Keratinocyte (primary cell): ENCODE measurements around the gene MED12L. TPM values are rescaled to one million over a fixed set of nuclear protein-coding genes. Genes with fewer than 3 reads are reported as not detected.

Experiments used
- DNase-seq: peaks from one replicate; pipeline ENCODE4 v3.0.0-alpha.2; 2011; ENCODE audit warnings: low read depth, missing footprints, low spot score
- FAIRE-seq: peaks from 2 replicates; lab custom pipeline; 2011; peaks lifted over from hg19 to GRCh38; lab: Jason Lieb, UNC
- H2AFZ ChIP-seq: 2 replicates; pipeline ENCODE4 v1.6.0; 2012; ENCODE audit warnings: low read length, control low read depth, inconsistent platforms; ENCODE audit not compliant: control insufficient read depth
- H3K27ac ChIP-seq: 2 replicates; pipeline ENCODE4 v1.5.1; 2011; ENCODE audit warnings: low read length; ENCODE audit not compliant: control insufficient read depth, insufficient read depth
- H3K27me3 ChIP-seq: 3 replicates; pipeline ENCODE4 v1.6.0; 2011; ENCODE audit warnings: low read length; ENCODE audit not compliant: control insufficient read depth, insufficient read depth; ENCODE audit errors: extremely low read depth
- H3K36me3 ChIP-seq, 2 experiments: 2 replicates in 1 of 2; 3 replicates in 1 of 2; pipeline ENCODE4 v1.5.1; 2011; ENCODE audit warnings: low read length in 2 of 2, mild to moderate bottlenecking in 1 of 2; ENCODE audit not compliant: control insufficient read depth in 2 of 2, insufficient read depth in 2 of 2; ENCODE audit errors: extremely low read depth in 1 of 2
- H3K4me1 ChIP-seq: 3 replicates; pipeline ENCODE4 v1.5.1; 2011; ENCODE audit warnings: low read length; ENCODE audit not compliant: control insufficient read depth, insufficient read depth; ENCODE audit errors: extremely low read depth
- H3K4me2 ChIP-seq: 3 replicates; pipeline ENCODE4 v1.6.0; 2011; ENCODE audit warnings: low read depth, low read length; ENCODE audit not compliant: control insufficient read depth, insufficient read depth; ENCODE audit errors: extremely low read depth
- H3K4me3 ChIP-seq, 3 experiments: fragments of 200-600 bp in 1 of 3; sonication (generic) in 1 of 3; 2 replicates in 2 of 3; 3 replicates in 1 of 3; pipeline ENCODE4 v1.5.1; 2011 to 2016; ENCODE audit warnings: low read length in 3 of 3, mild to moderate bottlenecking in 3 of 3, control low read depth in 2 of 3, inconsistent platforms in 1 of 3, low read depth in 1 of 3, mixed read lengths in 1 of 3, mixed run types in 1 of 3, moderate library complexity in 1 of 3; ENCODE audit not compliant: control insufficient read depth in 2 of 3, insufficient read depth in 2 of 3; ENCODE audit errors: extremely low read depth in 1 of 3
- H3K79me2 ChIP-seq: 2 replicates; pipeline ENCODE4 v1.6.0; 2012; ENCODE audit warnings: low read length; ENCODE audit not compliant: control insufficient read depth, insufficient read depth
- H3K9ac ChIP-seq: 3 replicates; pipeline ENCODE4 v1.6.0; 2011; ENCODE audit warnings: low read length; ENCODE audit not compliant: control insufficient read depth, insufficient read depth; ENCODE audit errors: extremely low read depth
- H3K9me1 ChIP-seq: 3 replicates; pipeline ENCODE4 v1.6.0; 2011; ENCODE audit warnings: low read length; ENCODE audit not compliant: control insufficient read depth, insufficient read depth; ENCODE audit errors: extremely low read depth
- H3K9me3 ChIP-seq: 2 replicates; pipeline ENCODE4 v1.5.1; 2012; ENCODE audit warnings: low read depth, low read length; ENCODE audit not compliant: control insufficient read depth
- H4K20me1 ChIP-seq: 3 replicates; pipeline ENCODE4 v1.6.0; 2011; ENCODE audit warnings: low read length; ENCODE audit not compliant: control insufficient read depth, insufficient read depth; ENCODE audit errors: extremely low read depth
- CTCF ChIP-seq, 3 experiments: IDR thresholded peaks in 1 of 3; conservative IDR thresholded peaks in 1 of 3; optimal IDR thresholded peaks in 1 of 3; 2 replicates in 2 of 3; 3 replicates in 1 of 3; pipeline versions ENCODE3 to v1.5.1; 2011; ENCODE audit warnings: low read length in 3 of 3, mild to moderate bottlenecking in 3 of 3, moderate library complexity in 2 of 3, control low read depth in 1 of 3, inconsistent platforms in 1 of 3; ENCODE audit not compliant: insufficient read depth in 2 of 3; ENCODE audit errors: extremely low read depth in 1 of 3
- EZH2 ChIP-seq: IDR thresholded peaks from one replicate; pipeline ENCODE4 v1.6.1; 2012; ENCODE audit warnings: inconsistent platforms, mild to moderate bottlenecking, low read length, moderate library complexity
- dilution Hi-C: fragments of 300-500 bp; cut with MboI; formaldehyde crosslinking; loops from one replicate; pipeline ENCODE4 v1.7.0; 2020; ENCODE audit warnings: low sequenced_read_pairs; ENCODE audit not compliant: extremely low pct_ligation_motif_present
- polyA plus RNA-seq, 5 experiments: library from polyadenylated mRNA; depleted of rRNA in 3 of 5; stranded (reverse) in 3 of 5; stranded (forward) in 1 of 5; unstranded in 1 of 5; fragments of >200 nt; gene quantifications; 1 replicate in 1 of 5; 2 replicates in 3 of 5; 3 replicates in 1 of 5; pipeline versions ENCODE4 v1.2.1 to v1.2.3, GENCODE V29; 2011 to 2012; ENCODE audit warnings: missing spikeins in 2 of 5, low read depth in 1 of 5, low replicate concordance in 1 of 5

The MED12L gene
- polyA plus RNA-seq, 1 donor (not counting 4 experiments of a cell fraction or from before 2014, with no cell fraction given): 0.04 TPM

GRCh38 chr3:151107701-151108100 is 22.2 kb downstream of the MED12L start:
- H3K4me3 ChIP-seq: no peak overlapping the region
- H3K27me3 ChIP-seq: peaks cover 10% of the 10 kb centered on the region
- no peak for TF ChIP-seq EZH2
- no peak for TF ChIP-seq CTCF (optimal IDR thresholded peaks at IDR 0.05 in 1 of 3, IDR thresholded peaks at IDR 0.05 in 1 of 3, conservative IDR thresholded peaks at IDR 0.05 in 1 of 3; ENCODE audit: extremely low read depth in 1 of 3, insufficient read depth in 2 of 3, low read length in 3 of 3)
- no peaks in the 10 kb centered on the region for H3K9me3 ChIP-seq
- no peak overlapping the region for H3K4me2 ChIP-seq
- H2AFZ ChIP-seq: no peak overlapping the region
- H3K36me3 ChIP-seq: no peaks in the 10 kb centered on the region
- H3K4me1 ChIP-seq: no peaks in the 10 kb centered on the region
- no peaks in the 10 kb centered on the region for H3K9me1 ChIP-seq
- dilution Hi-C loops: no loop called here
- no peak overlapping the region for H3K27ac ChIP-seq
- no peak overlapping the region for H3K9ac ChIP-seq
- FAIRE-seq: no peak
- no peaks in the 10 kb centered on the region for H3K79me2 ChIP-seq
- DNase-seq: no peak
- no peaks in the 10 kb centered on the region for H4K20me1 ChIP-seq

GRCh38 chr3:151109286-151109800 is 23.9 kb downstream of the MED12L start:
- TF ChIP-seq CTCF (optimal IDR thresholded peaks at IDR 0.05 in 1 of 3, IDR thresholded peaks at IDR 0.05 in 1 of 3, conservative IDR thresholded peaks at IDR 0.05 in 1 of 3; ENCODE audit: extremely low read depth in 1 of 3, insufficient read depth in 2 of 3, low read length in 3 of 3): no peak
- TF ChIP-seq EZH2: no peak
- dilution Hi-C loops: no loop called here

More at GRCh38 chr3:151109286-151109800, 23.9 kb downstream of the MED12L start:
- Histone ChIP-seq H3K4me3 (no peak overlapping the region), H4K20me1 (no peaks in the 10 kb centered on the region), H3K79me2 (no peaks in the 10 kb centered on the region), H3K9me3 (no peaks in the 10 kb centered on the region), H3K36me3 (no peaks in the 10 kb centered on the region), H3K27me3 (peaks cover 10% of the 10 kb centered on the region), H3K4me2 (no peak overlapping the region), H3K9me1 (no peaks in the 10 kb centered on the region), H3K9ac (no peak overlapping the region), H3K27ac (no peak overlapping the region), H3K4me1 (no peaks in the 10 kb centered on the region), H2AFZ (no peak overlapping the region)
- no peak for DNase-seq
- FAIRE-seq: no peak
